CD4-positive, CD25-positive, alpha-beta regulatory T cell (primary cell): ENCODE measurements around the gene FAM219A. TPM values are rescaled to one million over a fixed set of nuclear protein-coding genes. Genes with fewer than 3 reads are reported as not detected.
"Not testable (repeated sequence)": the region's sequence is repeated elsewhere in the genome, so short reads cannot be mapped to it uniquely, and the experiment has no call there.

ENCODE experiments used
- ATAC-seq, 2 donors: fragments of 150-1000 bp; cut with Tn5 transposase; one replicate each; pipeline ENCODE4 v1.10.0; 2021; ENCODE audit warnings: low read depth in 2 of 2, moderate number of reproducible peaks in 2 of 2, moderate library complexity in 1 of 2
- DNase-seq, 3 donors: peaks; one replicate each; pipeline versions ENCODE4 v3.0.0 to v3.0.0-alpha.2; 2012 to 2022; ENCODE audit warnings: mixed read lengths in 1 of 3
- H3K27ac ChIP-seq: one replicate; pipeline ENCODE4 v1.7.0; 2013; ENCODE audit warnings: mild to moderate bottlenecking, low read length; ENCODE audit not compliant: insufficient read depth, poor library complexity, severe bottlenecking
- H3K27me3 ChIP-seq: one replicate; pipeline ENCODE4 v1.7.0; 2013; ENCODE audit warnings: low read length; ENCODE audit not compliant: control insufficient read depth, insufficient read depth
- H3K36me3 ChIP-seq: one replicate; pipeline ENCODE4 v1.7.0; 2013; ENCODE audit warnings: mild to moderate bottlenecking, low read length, moderate library complexity; ENCODE audit not compliant: control insufficient read depth, insufficient read depth
- H3K4me1 ChIP-seq: 2 replicates; pipeline ENCODE4 v1.7.0; 2013; ENCODE audit warnings: mild to moderate bottlenecking, low read length; ENCODE audit not compliant: insufficient read depth, control insufficient read depth, poor library complexity, severe bottlenecking
- H3K4me3 ChIP-seq: one replicate; pipeline ENCODE4 v1.7.0; 2013; ENCODE audit warnings: low read depth, mild to moderate bottlenecking, low read length, moderate library complexity
- H3K9me3 ChIP-seq, 2 experiments: 1 replicate in 1 of 2; 2 replicates in 1 of 2; pipeline ENCODE4 v1.7.0; 2013; ENCODE audit warnings: low read length in 2 of 2, mild to moderate bottlenecking in 1 of 2, moderate library complexity in 1 of 2; ENCODE audit not compliant: control insufficient read depth in 2 of 2
- H3K27ac Mint-ChIP-seq, 3 donors: one replicate each; pipeline ENCODE4 v1.8.0; 2020 to 2022; ENCODE audit warnings: mild to moderate bottlenecking in 3 of 3, mixed read lengths in 3 of 3, moderate library complexity in 2 of 3
- H3K27me3 Mint-ChIP-seq: one replicate; pipeline ENCODE4 v1.8.0; 2022; ENCODE audit warnings: mild to moderate bottlenecking, mixed read lengths
- H3K36me3 Mint-ChIP-seq: one replicate; pipeline ENCODE4 v1.8.0; 2020; ENCODE audit warnings: mixed read lengths
- H3K4me1 Mint-ChIP-seq, 4 donors: one replicate each; pipeline ENCODE4 v1.8.0; 2020 to 2022; ENCODE audit warnings: mixed read lengths in 4 of 4, mild to moderate bottlenecking in 1 of 4
- H3K4me3 Mint-ChIP-seq, 4 donors: one replicate each; pipeline ENCODE4 v1.8.0; 2020 to 2022; ENCODE audit warnings: mild to moderate bottlenecking in 4 of 4, mixed read lengths in 4 of 4, moderate library complexity in 3 of 4
- H3K9me3 Mint-ChIP-seq, 7 donors: one replicate each; pipeline ENCODE4 v1.8.0; 2020 to 2022; ENCODE audit warnings: mixed read lengths in 7 of 7, mild to moderate bottlenecking in 3 of 7, moderate library complexity in 2 of 7
- polyA plus RNA-seq, 4 donors: library from polyadenylated mRNA; unstranded; fragments of 300-500 nt; fragmentation: Illumina TruSeq; gene quantifications; one replicate each; pipeline ENCODE4 v1.2.3, GENCODE V29; 2021
- total RNA-seq: library from RNA; stranded (reverse); gene quantifications from one replicate; pipeline ENCODE4 v1.2.3, GENCODE V29; 2022

FAM219A gene
- total and polyA plus RNA-seq, 5 donors from 2014 or later = 0.70 to 16.9 (median 1.1) TPM

GRCh38 chr9:34352122-34352652 is 106.2 kb downstream of the FAM219A start:
- H3K27ac Mint-ChIP-seq, H3K4me1 Mint-ChIP-seq, H3K4me1 ChIP-seq, ATAC-seq, H3K4me3 ChIP-seq, H3K27ac ChIP-seq, H3K27me3 Mint-ChIP-seq, H3K36me3 ChIP-seq, DNase-seq, H3K4me3 Mint-ChIP-seq, H3K27me3 ChIP-seq: not testable (repeated sequence)
- Mint-ChIP-seq H3K36me3 (peaks cover 19% of the 10 kb centered on the region), H3K9me3 (peaks cover 2 to 13% (median 5%) of the 10 kb centered on the region in 7 donors)
- peaks cover 2 to 10% of the 10 kb centered on the region in 2 experiments for H3K9me3 ChIP-seq

DNA sequence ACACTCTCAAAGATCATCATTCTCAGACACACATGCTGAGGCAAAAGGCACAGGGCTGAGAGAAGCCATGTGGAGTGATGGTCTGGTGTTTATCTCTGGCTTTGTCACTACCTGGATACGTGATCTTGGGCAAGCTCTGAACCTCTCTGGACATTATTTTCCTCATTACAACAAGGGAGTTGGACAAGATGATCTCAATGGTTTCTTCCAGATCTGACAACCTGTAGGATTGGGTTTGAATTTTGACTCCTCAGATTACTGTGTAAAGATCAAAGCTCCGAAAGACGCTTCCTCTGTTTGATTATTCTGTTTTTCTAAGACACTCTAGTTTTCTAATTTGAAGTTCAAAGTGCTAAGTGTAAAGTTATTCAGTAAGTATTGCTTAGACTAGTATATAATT is 109.0 kb downstream of the FAM219A start:
- DNase-seq = no peak
- Histone ChIP-seq H3K27ac (no peak overlapping the region), H3K9me3 (no peaks in the 10 kb centered on the region), H3K36me3 (no peaks in the 10 kb centered on the region), H3K4me3 (no peak overlapping the region), H3K27me3 (no peaks in the 10 kb centered on the region), H3K4me1 (no peaks in the 10 kb centered on the region)
- Mint-ChIP-seq H3K27ac (no peak overlapping the region), H3K9me3 (peaks cover 0 to 1% (median 0%) of the 10 kb centered on the region in 7 donors), H3K27me3 (no peaks in the 10 kb centered on the region), H3K4me3 (no peak overlapping the region), H3K4me1 (no peaks in the 10 kb centered on the region), H3K36me3 (peaks cover 20% of the 10 kb centered on the region)
- ATAC-seq = no peak

Other genes starting within 250 kb of the FAM219A start
- 0.25 TPM for gene KIF24, start 129.3 kb downstream of the FAM219A start, total RNA-seq
- gene KIF24, start 129.3 kb downstream of the FAM219A start, polyA plus RNA-seq = under 1 TPM in 1 of 4 donors, not detected in 3; 0.21 TPM
- 7.1 TPM for gene NUDT2, start 129.0 kb downstream of the FAM219A start, total RNA-seq
- gene NUDT2, start 129.0 kb downstream of the FAM219A start, polyA plus RNA-seq = 10 to 100 TPM; 29.1 to 67.0 (median 50.5) TPM
- 0.64 TPM for gene MYORG, start 81.7 kb downstream of the FAM219A start, total RNA-seq
- under 1 TPM; 0.05 to 0.35 (median 0.29) TPM for gene MYORG, start 81.7 kb downstream of the FAM219A start, polyA plus RNA-seq
- not detected for gene DNAI1, start 235 bp upstream of the FAM219A start, total RNA-seq
- not detected for gene DNAI1, start 235 bp upstream of the FAM219A start, polyA plus RNA-seq
- 0.37 TPM for gene ENHO, start 64.4 kb upstream of the FAM219A start, total RNA-seq
- gene ENHO, start 64.4 kb upstream of the FAM219A start, polyA plus RNA-seq = under 1 TPM in 1 of 4 donors, not detected in 3; 0.16 TPM
- gene CNTFR, start 131.2 kb upstream of the FAM219A start, total RNA-seq = not detected
- gene CNTFR, start 131.2 kb upstream of the FAM219A start, polyA plus RNA-seq = not detected
- 6.7 TPM for gene RPP25L, start 153.5 kb upstream of the FAM219A start, total RNA-seq
- gene RPP25L, start 153.5 kb upstream of the FAM219A start, polyA plus RNA-seq = 10 to 100 TPM; 63.4 to 80.0 (median 68.5) TPM
- 80.4 TPM for gene DCTN3, start 161.9 kb upstream of the FAM219A start, total RNA-seq
- 100 to 1,000 TPM; 152 to 202 (median 171) TPM for gene DCTN3, start 161.9 kb upstream of the FAM219A start, polyA plus RNA-seq
- gene ARID3C, start 170.5 kb upstream of the FAM219A start, total RNA-seq = not detected
- not detected for gene ARID3C, start 170.5 kb upstream of the FAM219A start, polyA plus RNA-seq
- 34.1 TPM for gene SIGMAR1, start 179.2 kb upstream of the FAM219A start, total RNA-seq
- gene SIGMAR1, start 179.2 kb upstream of the FAM219A start, polyA plus RNA-seq = 100 to 1,000 TPM; 107 to 130 (median 119) TPM
- gene GALT, start 188.1 kb upstream of the FAM219A start, total RNA-seq = 222 TPM
- gene GALT, start 188.1 kb upstream of the FAM219A start, polyA plus RNA-seq = 10 to 100 TPM; 56.1 to 67.0 (median 60.1) TPM
- 228 TPM for gene IL11RA, start 193.6 kb upstream of the FAM219A start, total RNA-seq
- gene IL11RA, start 193.6 kb upstream of the FAM219A start, polyA plus RNA-seq = 10 to 100 TPM in 2 of 4 donors, 1 to 10 TPM in 2; 7.3 to 12.3 (median 9.6) TPM
- not detected for gene CCL27, start 204.1 kb upstream of the FAM219A start, total RNA-seq
- gene CCL27, start 204.1 kb upstream of the FAM219A start, polyA plus RNA-seq = under 1 TPM in 1 of 4 donors, not detected in 3; 0.28 TPM
- gene CCL19, start 232.7 kb upstream of the FAM219A start, total RNA-seq = not detected
- gene CCL19, start 232.7 kb upstream of the FAM219A start, polyA plus RNA-seq = not detected